GM19397 (cell line): ENCODE data around the gene PHACTR2.
"Not testable (repeated sequence)": the region's sequence is repeated elsewhere in the genome, so short reads cannot be mapped to it uniquely, and the experiment has no call there.

Experiments
- ATAC-seq: cut with Tn5 transposase; IDR thresholded peaks from one replicate; pipeline ENCODE4 v1.9.1; 2021; ENCODE audit warnings: mild to moderate bottlenecking, moderate library complexity; ENCODE audit not compliant: unreplicated experiment

The PHACTR2 gene

DNA sequence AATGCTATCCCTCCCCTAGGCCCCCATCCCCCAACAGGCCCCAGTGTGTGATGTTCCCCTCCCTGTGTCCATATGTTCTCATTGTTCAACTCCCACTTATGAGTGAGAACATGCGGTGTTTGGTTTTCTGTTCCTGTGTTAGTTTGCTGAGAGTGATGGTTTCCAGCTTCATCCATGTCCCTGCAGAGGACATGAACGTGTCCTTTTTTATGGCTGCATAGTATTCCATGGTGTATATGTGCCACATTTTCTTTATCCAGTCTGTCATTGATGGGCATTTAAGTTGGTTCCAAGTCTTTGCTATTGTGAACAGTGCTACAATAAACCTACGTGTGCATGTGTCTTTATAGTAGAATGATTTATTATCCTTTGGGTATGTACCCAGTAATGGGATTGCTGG lies 173.9 kb downstream of the PHACTR2 start:
- not testable (repeated sequence) for ATAC-seq

DNA sequence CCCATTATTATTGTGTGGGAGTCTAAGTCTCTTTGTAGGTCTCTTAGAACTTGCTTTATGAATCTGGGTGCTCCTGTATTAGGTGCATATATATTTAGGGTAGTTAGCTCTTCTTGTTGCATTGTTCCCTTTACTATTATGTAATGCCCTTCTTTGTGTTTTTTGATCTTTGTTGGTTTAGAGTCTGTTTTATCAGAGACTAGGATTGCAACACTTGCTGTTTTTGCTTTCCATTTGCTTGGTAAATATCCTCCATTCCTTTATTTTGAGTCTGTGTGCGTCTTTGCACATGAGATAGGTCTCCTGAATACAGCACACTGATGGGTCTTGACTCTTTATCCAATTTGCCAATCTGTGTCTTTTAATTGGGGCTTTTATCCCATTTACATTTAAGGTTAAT lies 177.3 kb downstream of the PHACTR2 start:
- not testable (repeated sequence) for ATAC-seq

DNA sequence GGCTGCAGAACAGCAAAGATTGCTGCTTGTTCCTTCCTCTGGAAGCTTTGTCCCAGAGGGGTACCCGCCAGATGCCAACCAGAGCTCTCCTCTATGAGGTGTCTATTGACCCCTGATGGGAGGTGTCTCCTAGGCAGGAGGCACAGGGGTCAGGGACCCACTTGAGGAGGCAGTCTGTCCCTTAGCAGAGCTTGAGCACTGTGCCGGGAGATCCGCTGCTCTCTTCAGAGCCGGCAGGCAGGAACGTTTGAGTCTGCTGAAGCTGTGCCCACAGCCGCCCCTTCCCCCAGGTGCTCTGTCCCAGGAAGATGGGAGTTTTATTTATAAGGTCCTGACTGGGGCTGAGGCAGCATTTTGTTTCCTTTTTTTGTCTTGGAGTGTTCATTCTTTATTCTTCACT lies 179.0 kb downstream of the PHACTR2 start:
- not testable (repeated sequence) for ATAC-seq

DNA sequence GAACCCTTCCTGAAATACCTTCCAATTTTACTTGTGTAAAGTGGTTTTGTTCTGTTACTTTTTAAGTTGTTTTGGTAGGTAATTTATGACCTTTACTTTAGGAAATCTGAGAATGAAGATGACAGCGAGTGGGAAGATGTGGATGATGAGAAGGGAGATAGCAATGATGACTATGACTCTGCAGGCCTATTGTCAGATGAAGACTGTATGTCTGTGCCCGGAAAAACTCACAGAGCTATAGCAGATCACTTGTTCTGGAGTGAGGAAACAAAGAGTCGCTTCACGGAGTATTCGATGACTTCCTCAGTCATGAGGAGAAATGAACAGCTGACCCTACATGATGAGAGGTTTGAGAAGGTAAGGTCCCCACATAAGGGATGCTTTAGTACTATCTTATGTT lies 179.9 kb downstream of the PHACTR2 start:
- no peak for ATAC-seq

DNA sequence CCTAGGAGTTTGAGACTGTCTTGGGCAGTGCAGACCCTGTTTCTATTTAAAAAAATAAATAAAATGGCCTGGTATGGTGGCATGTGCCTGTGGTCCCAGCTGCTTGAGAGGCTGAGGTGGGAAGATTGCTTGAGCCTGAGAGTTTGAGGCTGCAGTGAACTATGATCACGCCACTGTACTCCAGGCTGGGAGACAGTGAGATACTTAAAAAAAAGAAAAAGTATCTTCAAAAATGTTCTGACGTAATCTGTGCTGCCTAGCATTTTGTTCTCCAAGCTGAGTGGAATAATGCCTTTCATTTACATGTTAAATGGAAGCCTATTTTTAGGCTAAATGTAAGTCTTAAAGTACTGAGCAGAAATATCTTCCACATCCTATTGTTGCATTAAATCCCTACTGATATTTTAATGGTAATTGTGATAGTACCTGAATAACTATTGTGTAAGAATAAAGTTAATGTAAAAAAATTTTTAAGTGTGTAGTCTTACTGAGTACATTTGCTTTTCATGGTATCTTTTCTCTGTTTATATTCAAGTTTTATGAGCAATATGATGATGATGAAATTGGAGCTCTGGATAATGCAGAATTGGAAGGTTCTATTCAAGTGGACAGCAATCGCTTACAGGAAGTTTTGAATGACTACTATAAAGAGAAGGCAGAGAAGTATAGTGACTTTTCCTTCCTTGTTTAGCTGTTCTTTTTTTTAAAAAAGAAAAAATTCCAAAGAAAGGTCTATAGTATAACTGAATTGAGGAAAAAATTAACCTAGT lies 182.3 kb downstream of the PHACTR2 start:
- ATAC-seq = no peak

DNA sequence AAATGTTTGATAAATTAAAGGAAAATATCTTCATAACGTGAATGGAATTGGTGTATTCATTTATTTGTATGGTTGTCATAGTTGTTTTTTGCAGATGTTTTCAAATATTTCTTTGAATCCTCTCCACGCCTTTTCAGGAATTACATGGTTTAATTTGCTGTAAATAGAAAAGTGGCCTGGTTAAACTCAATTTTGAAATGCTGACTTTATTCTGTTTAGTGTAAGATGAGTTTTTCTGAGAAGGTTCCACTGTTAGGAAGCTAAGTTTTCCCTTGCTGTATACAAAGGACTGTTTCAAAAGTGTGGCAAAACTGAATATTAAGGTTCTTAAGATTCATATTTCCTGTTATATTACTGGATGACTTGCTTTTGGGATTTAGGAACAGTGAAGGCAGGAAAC lies 186.0 kb downstream of the PHACTR2 start:
- no peak for ATAC-seq

DNA sequence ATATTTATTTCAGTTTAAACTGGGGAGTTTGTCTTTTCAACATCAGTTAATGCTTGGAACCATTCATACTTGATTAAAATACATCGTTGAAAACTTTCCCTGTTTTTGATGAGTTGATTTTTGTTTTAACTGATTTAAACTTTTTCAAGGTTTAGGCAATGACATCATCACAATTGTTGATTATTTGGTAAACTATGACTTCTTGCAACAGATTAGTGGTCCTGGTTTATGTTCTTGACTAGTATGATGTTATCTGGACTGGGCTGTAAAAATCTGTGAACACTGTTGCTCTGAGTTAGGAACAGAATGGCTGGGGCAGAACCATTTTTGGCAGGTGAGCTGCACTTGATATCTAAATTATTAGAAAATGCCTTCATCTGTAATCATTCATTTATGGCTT lies 186.5 kb downstream of the PHACTR2 start, which contains the start of gene ZC2HC1B:
ZC2HC1B (plus strand) TSS at position 241 of the 400 bp plus-strand sequence; CDS start at position 307, 66 bp downstream.
- ATAC-seq = no peak

DNA sequence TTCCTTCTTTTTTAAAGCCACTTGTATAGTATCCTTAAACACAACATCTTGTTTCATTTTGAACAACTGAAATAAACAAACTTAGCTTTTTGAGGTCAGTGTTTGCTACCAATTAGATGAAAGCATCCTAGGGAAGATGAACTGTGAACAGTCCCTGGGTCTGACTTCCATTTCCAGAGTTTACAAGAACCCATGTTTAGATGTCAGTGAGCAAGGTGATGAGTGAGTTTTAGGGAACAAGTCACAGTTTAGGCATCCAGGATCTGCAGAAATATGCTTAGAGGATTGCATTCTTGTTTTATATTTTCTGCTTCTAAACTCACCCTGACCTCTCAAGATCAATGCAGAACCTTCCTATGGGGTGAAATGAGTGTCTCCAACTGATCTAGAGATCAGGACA lies 189.5 kb downstream of the PHACTR2 start:
- no peak for ATAC-seq

DNA sequence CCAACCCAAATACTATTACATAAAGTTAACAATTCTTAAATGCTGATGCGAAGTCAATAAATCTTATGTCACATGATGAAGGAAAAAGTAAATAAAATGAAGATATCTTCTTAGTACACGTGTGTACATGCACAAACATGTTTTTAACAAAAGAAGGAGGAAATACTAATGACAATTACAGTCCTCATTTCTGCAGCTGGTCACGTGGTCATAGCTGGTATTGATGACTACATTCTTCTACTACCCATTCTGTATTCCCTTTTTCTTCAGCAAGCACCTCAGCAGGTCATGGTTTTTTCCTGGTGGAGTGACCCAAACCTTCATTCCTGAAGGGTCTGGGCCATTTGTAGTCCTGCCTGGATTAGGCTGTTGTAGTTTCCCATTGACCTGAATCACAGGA lies 191.0 kb downstream of the PHACTR2 start:
- ATAC-seq = not testable (repeated sequence)

DNA sequence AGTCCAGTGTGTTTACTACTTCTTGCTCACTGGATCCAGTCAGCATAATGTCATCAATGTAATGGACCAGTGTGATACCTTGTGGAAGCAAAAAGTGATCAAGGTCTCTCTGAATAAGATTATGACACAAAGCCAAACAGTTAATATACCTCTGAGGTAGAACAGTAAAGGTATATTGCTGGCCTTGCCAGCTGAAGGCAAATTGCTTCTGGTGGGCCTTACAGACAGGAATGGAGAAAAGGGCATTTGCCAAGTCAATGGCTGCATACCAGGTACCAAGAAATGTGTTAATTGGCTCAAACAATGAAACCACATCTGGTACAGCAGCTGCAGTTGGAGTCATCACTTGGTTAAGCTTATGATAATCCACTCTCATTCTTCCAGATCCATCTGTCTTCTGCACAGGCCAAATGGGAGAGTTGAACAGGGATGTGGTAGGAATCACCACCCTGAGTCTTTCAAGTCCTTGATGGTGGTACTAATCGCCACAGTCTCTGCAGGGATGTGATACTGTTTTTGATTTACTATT lies 193.5 kb downstream of the PHACTR2 start:
- ATAC-seq = not testable (repeated sequence)

DNA sequence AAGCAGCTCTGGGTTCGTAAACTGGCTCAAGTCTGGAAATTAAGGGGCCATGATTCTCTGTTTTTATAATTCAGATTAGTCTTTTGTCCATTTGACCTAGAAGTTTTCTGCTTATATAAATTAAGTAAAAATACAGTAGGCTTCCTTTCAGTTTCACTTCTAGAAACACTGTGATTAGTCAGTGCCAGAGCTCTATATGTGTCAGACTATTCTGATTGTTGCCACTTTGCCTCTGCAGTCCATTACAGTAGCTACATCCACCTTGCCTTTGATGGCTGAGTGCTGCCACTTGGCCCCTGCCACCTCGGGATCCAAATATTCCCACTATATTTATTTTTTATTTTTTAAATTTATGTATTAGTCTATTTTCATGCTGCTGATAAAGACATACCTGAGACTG lies 194.4 kb downstream of the PHACTR2 start:
- peak; percentile 71 for ATAC-seq

DNA sequence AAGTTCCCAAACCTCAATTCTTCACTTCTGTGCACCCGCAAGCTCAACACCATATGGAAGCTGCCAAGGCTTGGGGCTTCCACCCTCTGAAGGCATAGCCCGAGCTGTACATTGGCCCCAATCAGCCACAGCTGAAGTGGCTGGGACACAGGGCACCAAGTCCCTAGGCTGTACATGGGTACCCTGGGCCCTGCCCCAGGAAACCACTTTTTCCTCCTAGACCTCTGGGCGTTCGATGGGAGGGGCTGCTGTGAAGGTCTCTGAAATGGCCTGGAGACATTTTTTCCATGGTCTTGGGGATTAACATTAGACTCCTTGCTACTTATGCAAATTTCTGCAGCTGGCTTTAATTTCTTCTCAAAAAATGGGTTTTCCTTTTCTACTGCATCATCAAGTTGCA lies 195.8 kb downstream of the PHACTR2 start:
- ATAC-seq = not testable (repeated sequence)

DNA sequence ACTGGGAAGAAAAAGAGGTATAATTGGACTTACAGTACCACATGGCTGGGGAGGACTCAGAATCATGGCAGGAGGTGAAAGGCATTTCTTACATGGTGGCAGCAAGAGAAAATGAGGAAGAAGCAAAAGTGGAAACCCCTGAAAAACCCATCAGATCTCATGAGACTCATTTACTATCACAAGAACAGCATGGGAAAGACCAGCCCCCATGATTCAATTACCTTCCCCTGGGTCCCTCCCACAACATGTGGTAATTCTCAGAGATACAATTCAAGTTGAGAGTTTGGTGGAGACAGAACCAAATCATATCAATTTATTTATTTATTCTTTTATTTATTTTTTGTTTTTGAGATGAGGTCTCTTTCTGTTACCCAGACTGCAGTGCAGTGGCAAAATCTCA lies 196.7 kb downstream of the PHACTR2 start:
- ATAC-seq = not testable (repeated sequence)

DNA sequence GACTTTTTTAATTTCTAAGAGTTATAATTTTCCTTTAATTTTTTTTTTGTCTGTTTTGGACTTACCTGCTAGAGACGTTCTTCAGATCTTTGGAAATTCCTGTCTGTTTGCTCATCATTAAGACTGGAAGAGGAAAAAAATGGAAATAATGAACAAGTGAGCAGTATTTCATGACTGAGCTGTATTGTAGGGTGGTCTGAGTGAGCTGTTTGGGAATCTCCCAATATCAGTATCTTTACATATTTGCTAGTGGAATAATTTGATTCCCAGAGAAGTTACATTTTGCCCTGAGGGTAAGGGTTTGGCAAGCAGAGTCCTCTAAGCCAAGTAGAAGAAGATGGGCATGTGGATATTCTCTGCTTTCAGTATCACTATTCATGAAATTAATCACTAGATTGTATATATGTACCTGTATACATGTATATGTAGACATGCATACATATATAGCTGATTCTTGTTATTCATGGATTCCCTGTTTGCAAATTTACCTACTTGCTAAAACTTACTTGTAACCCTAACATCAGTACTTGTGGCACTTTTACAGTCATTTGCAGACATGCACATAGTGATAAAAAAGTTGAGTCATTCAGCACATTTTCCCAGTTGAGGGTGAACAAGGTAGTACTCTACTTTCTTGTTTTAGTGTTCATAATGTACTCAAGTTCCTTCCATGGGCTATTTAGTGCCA lies 200.0 kb downstream of the PHACTR2 start:
- ATAC-seq = no peak

DNA sequence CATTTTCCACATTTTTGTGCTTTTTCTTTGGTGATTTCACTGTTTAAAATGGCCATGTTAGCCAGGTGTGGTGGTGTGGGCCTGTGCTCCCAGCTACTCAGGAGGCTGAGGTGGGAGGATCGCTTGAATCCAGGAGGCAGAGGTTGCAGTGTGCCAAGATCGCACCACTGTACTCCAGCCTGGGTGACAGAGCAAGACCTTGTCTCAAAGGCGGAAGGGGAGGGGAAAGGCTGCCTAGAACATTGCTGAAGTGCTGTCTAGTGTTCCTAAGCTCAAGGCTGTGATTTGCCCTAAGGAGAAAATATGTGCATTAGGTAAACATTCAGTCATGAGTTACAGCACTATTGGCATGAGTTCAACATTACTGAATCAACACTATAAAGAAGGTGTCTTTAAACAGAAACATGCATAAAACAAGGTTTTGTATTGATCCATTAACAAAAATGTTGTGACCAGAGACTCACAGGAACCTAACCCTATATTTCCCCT lies 200.6 kb downstream of the PHACTR2 start:
- ATAC-seq = no peak

DNA sequence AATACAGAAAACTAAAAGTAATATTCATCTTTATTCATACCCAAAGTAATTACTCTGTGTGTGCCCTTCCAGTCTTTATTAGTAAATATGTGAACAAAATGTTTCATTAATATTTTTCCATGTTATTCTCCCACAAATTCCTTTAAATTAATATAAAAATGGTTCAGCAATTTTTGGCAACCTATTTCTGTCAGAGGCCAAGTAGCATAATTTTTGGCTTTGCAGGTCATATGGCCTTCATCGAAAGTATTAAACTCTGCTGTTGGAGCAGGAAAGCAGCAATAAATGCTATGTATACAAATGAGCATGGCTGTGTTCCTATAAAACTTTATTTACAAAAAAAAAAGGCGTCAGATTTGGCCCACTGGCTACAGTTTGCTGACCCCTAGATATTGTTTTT lies 202.6 kb downstream of the PHACTR2 start:
- ATAC-seq = no peak
